HepG2 (cell line): Measurements from ENCODE around the gene NUDT22. TPM values are rescaled to one million over a fixed set of nuclear protein-coding genes. Genes with fewer than 3 reads are reported as not detected.
A peak's percentile ranks its signal among the peaks of the same experiment; 100 is the strongest.

ENCODE experiments used
- DRAP1 ChIP-seq: IDR thresholded peaks from 2 replicates; pipeline ENCODE4 v1.6.1; 2016; ENCODE audit warnings: missing genetic modification reagents, missing compliant biosample characterization
- E2F5 ChIP-seq: sonication (generic); formaldehyde crosslinking; conservative IDR thresholded peaks from 2 replicates; pipeline ENCODE4 v1.4.0; 2020; ENCODE audit warnings: missing genetic modification reagents
- HOXD1 ChIP-seq: sonication (generic); formaldehyde crosslinking; IDR thresholded peaks from 2 replicates; pipeline ENCODE4 v1.5.0; 2020; ENCODE audit warnings: missing genetic modification reagents
- KMT2B ChIP-seq: IDR thresholded peaks from 2 replicates; pipeline ENCODE4 v1.6.1; 2016; ENCODE audit warnings: missing genetic modification reagents, missing compliant biosample characterization
- LRRFIP1 ChIP-seq: sonication (generic); formaldehyde crosslinking; conservative IDR thresholded peaks from 2 replicates; pipeline ENCODE4 v1.4.0; 2020; ENCODE audit warnings: missing genetic modification reagents
- MTF1 ChIP-seq: sonication (generic); formaldehyde crosslinking; IDR thresholded peaks from 2 replicates; pipeline ENCODE4 v1.5.0; 2020; ENCODE audit warnings: missing genetic modification reagents
- RBFOX2 ChIP-seq: fragments of 200-400 bp; formaldehyde crosslinking; IDR thresholded peaks from 2 replicates; pipeline ENCODE4 v1.6.1; 2017; ENCODE audit warnings: low read depth, mild to moderate bottlenecking, low read length
- SP140L ChIP-seq: sonication (generic); formaldehyde crosslinking; IDR thresholded peaks from 2 replicates; pipeline ENCODE4 v1.4.0; 2020; ENCODE audit warnings: missing genetic modification reagents, borderline replicate concordance
- TAF1 ChIP-seq: sonication (generic); formaldehyde crosslinking; IDR thresholded peaks from 2 replicates; pipeline ENCODE4 v1.4.0; 2020; ENCODE audit warnings: missing genetic modification reagents
- ZKSCAN1 ChIP-seq: fragments of 150-350 bp; IDR thresholded peaks from 2 replicates; pipeline ENCODE4 v1.6.1; 2014; ENCODE audit warnings: low read length
- ZNF124 ChIP-seq: sonication (generic); formaldehyde crosslinking; IDR thresholded peaks from 2 replicates; pipeline ENCODE4 v1.4.0; 2020; ENCODE audit warnings: missing genetic modification reagents
- ZNF558 ChIP-seq: sonication (generic); formaldehyde crosslinking; IDR thresholded peaks from 2 replicates; pipeline ENCODE4 v1.9.0; 2022; ENCODE audit warnings: mild to moderate bottlenecking, missing genetic modification reagents, borderline replicate concordance
- ZNF761 ChIP-seq: sonication (generic); formaldehyde crosslinking; conservative IDR thresholded peaks from 2 replicates; pipeline ENCODE4 v1.4.0; 2020; ENCODE audit warnings: mild to moderate bottlenecking, missing genetic modification reagents
- ZSCAN9 ChIP-seq: IDR thresholded peaks from 2 replicates; pipeline ENCODE4 v1.6.1; 2016; ENCODE audit warnings: borderline replicate concordance
- ZXDC ChIP-seq: sonication (generic); formaldehyde crosslinking; IDR thresholded peaks from 2 replicates; pipeline ENCODE4 v1.5.0; 2020; ENCODE audit warnings: mild to moderate bottlenecking, missing genetic modification reagents
- polyA plus RNA-seq, 8 experiments: library from polyadenylated mRNA; depleted of rRNA in 3 of 8; stranded (reverse) in 7 of 8; unstranded in 1 of 8; fragments of >200 nt; fragmentation: Illumina TruSeq in 4 of 8; extraction: Trizol in 4 of 8; gene quantifications; 2 replicates each; pipeline versions ENCODE4 v1.2.1 to v1.2.3, GENCODE V29; 2011 to 2016; ENCODE audit warnings: low read depth in 4 of 8, missing spikeins in 1 of 8, mixed read lengths in 1 of 8; ENCODE audit not compliant: insufficient read depth in 1 of 8
- total RNA-seq, 5 experiments: library from RNA; depleted of rRNA; stranded (reverse); fragments of >200 nt; fragmentation: Illumina TruSeq; extraction: Trizol; gene quantifications; 2 replicates each; pipeline ENCODE4 v1.2.3, GENCODE V29; 2016; ENCODE audit warnings: low read depth in 1 of 5
- TF ChIP-seq, protein P1 (sequence below): fragments of 450-650 bp; IDR thresholded peaks from 2 replicates; pipeline ENCODE4 v1.6.1; 2016
- TF ChIP-seq, protein P2 (sequence below): IDR thresholded peaks from 2 replicates; pipeline ENCODE4 v1.6.1; 2016; ENCODE audit warnings: low read depth

NUDT22 gene
- total and polyA plus RNA-seq, 2 of the 13 experiments (the other 11 are each of a cell fraction or from before 2014, with no cell fraction given): 33.5 to 39.8 TPM

- TF ChIP-seq, protein P1, sequence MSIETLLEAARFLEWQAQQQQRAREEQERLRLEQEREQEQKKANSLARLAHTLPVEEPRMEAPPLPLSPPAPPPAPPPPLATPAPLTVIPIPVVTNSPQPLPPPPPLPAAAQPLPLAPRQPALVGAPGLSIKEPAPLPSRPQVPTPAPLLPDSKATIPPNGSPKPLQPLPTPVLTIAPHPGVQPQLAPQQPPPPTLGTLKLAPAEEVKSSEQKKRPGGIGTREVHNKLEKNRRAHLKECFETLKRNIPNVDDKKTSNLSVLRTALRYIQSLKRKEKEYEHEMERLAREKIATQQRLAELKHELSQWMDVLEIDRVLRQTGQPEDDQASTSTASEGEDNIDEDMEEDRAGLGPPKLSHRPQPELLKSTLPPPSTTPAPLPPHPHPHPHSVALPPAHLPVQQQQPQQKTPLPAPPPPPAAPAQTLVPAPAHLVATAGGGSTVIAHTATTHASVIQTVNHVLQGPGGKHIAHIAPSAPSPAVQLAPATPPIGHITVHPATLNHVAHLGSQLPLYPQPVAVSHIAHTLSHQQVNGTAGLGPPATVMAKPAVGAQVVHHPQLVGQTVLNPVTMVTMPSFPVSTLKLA: no peak
- TF ChIP-seq ZNF761 (no peak), ZSCAN9 (CRISPR knock-in tag) (no peak), E2F5 (CRISPR knock-in tag) (no peak; the same call in 1 of the 2 replicates), ZNF124 (CRISPR knock-in tag) (peak; percentile 19; the same call in 1 of the 2 replicates), ZNF558 (peak; percentile 61; the same call in 1 of the 2 replicates), HOXD1 (CRISPR knock-in tag) (no peak), ZXDC (CRISPR knock-in tag) (no peak), SP140L (no peak), MTF1 (CRISPR knock-in tag) (no peak), TAF1 (peak; percentile 80; the same call in 1 of the 2 replicates), KMT2B (CRISPR knock-in tag) (peak; percentile 45), RBFOX2 (peak; percentile 89), DRAP1 (CRISPR knock-in tag) (peak; percentile 67; the same call in 1 of the 2 replicates), LRRFIP1 (CRISPR knock-in tag) (no peak), ZKSCAN1 (no peak)
- TF ChIP-seq, protein P2, sequence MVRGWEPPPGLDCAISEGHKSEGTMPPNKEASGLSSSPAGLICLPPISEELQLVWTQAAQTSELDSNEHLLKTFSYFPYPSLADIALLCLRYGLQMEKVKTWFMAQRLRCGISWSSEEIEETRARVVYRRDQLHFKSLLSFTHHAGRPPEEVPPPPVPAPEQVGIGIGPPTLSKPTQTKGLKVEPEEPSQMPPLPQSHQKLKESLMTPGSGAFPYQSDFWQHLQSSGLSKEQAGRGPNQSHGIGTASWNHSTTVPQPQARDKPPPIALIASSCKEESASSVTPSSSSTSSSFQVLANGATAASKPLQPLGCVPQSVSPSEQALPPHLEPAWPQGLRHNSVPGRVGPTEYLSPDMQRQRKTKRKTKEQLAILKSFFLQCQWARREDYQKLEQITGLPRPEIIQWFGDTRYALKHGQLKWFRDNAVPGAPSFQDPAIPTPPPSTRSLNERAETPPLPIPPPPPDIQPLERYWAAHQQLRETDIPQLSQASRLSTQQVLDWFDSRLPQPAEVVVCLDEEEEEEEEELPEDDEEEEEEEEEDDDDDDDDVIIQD: no peak
These were observed at the start of gene NUDT22, which contains the start of gene TRPT1 (continued) for GRCh38 chr11:64225608-64226506.
